ENCODE measurements around the gene DCHS2.

Gene DCHS2

DNA sequence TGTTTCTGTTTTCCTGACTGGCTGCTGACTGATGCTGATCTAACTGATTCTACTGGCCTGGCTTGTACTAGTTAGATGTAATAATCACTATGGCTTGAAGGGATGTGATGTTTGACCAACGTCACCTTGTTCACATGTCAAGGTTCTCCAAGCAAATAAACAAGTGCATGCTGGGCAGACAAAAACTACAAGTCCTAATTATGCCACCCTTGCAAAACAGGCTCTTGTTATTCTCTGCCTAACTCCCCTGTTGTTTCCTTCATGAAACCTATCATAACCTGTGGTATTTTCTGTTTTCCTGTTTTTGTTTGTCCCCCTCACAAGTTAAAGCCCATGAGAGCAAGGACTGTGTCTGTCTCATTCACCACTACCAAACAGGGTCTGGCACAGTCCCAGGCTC lies 146.2 kb downstream of the DCHS2 start:
- no peak overlapping the region for H3K9ac ChIP-seq (ENCODE audit: insufficient read length, low read depth)
- H3K4me1 ChIP-seq (ENCODE audit: insufficient read depth, insufficient read length): no peaks in the 10 kb centered on the region
- no peaks in the 10 kb centered on the region for H3K36me3 ChIP-seq (ENCODE audit: insufficient read depth, insufficient read length, low read length)
- no peaks in the 10 kb centered on the region for H3K27me3 ChIP-seq (ENCODE audit: insufficient read depth, insufficient read length)
- no peak overlapping the region for H3K4me3 ChIP-seq (ENCODE audit: insufficient read length, low read depth)
- no peaks in the 10 kb centered on the region for H3K9me3 ChIP-seq (ENCODE audit: insufficient read depth, low read length)
- TF ChIP-seq SUZ12 (IDR thresholded peaks at IDR 0.05; ENCODE audit: extremely low read depth, insufficient read depth, insufficient read length): no peak
- TF ChIP-seq ZNF274 (IDR thresholded peaks at IDR 0.05; ENCODE audit: low read depth, low read length): no peak
- no peak for TF ChIP-seq YY1 (IDR thresholded peaks at IDR 0.05; ENCODE audit: insufficient read depth, insufficient read length)
- no peak for DNase-seq (ENCODE audit: low read depth, low spot score)

DNA sequence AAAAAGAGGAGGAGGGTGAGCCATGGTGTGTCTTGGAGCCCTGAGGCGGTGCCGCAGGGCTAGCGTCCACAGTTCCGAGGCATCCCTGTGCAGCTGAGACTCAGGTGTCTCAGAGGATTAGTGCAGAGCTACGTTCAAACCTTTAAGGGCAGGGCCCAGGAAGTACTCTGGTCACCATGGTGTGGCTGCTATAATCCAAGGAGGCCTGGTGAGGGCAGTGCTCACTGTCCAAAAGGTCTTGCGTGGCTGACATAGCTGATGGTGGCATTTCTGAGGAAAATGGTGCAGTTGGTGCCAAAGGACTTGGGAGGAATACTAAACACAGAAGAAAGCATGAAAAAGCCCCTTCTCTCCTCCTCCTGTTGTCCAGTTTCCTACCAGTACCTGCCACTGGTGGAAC lies 146.9 kb downstream of the DCHS2 start:
- Histone ChIP-seq H3K9ac (ENCODE audit: insufficient read length, low read depth) (no peak overlapping the region), H3K9me3 (ENCODE audit: insufficient read depth, low read length) (no peaks in the 10 kb centered on the region), H3K27me3 (ENCODE audit: insufficient read depth, insufficient read length) (no peaks in the 10 kb centered on the region), H3K4me1 (ENCODE audit: insufficient read depth, insufficient read length) (no peaks in the 10 kb centered on the region), H3K4me3 (ENCODE audit: insufficient read length, low read depth) (no peak overlapping the region), H3K36me3 (ENCODE audit: insufficient read depth, insufficient read length, low read length) (no peaks in the 10 kb centered on the region)
- TF ChIP-seq YY1 (IDR thresholded peaks at IDR 0.05; ENCODE audit: insufficient read depth, insufficient read length) (no peak), SUZ12 (IDR thresholded peaks at IDR 0.05; ENCODE audit: extremely low read depth, insufficient read depth, insufficient read length) (no peak), ZNF274 (IDR thresholded peaks at IDR 0.05; ENCODE audit: low read depth, low read length) (no peak)
- DNase-seq (ENCODE audit: low read depth, low spot score): no peak

- H3K4me3 ChIP-seq (ENCODE audit: insufficient read length, low read depth): no peak overlapping the region
- no peaks in the 10 kb centered on the region for H3K4me1 ChIP-seq (ENCODE audit: insufficient read depth, insufficient read length)
- H3K36me3 ChIP-seq (ENCODE audit: insufficient read depth, insufficient read length, low read length): no peaks in the 10 kb centered on the region
- H3K9me3 ChIP-seq (ENCODE audit: insufficient read depth, low read length): no peaks in the 10 kb centered on the region
- DNase-seq (ENCODE audit: low read depth, low spot score): no peak
- H3K27me3 ChIP-seq (ENCODE audit: insufficient read depth, insufficient read length): no peaks in the 10 kb centered on the region
- TF ChIP-seq YY1 (IDR thresholded peaks at IDR 0.05; ENCODE audit: insufficient read depth, insufficient read length): no peak
- no peak for TF ChIP-seq ZNF274 (IDR thresholded peaks at IDR 0.05; ENCODE audit: low read depth, low read length)
- TF ChIP-seq SUZ12 (IDR thresholded peaks at IDR 0.05; ENCODE audit: extremely low read depth, insufficient read depth, insufficient read length): no peak
- no peak overlapping the region for H3K9ac ChIP-seq (ENCODE audit: insufficient read length, low read depth)
Observed at GRCh38 chr4:154343651-154344050, 147.9 kb downstream of the DCHS2 start.

- H3K4me3 ChIP-seq (ENCODE audit: insufficient read length, low read depth): no peak overlapping the region
- TF ChIP-seq ZNF274 (IDR thresholded peaks at IDR 0.05; ENCODE audit: low read depth, low read length): no peak
- no peak for TF ChIP-seq YY1 (IDR thresholded peaks at IDR 0.05; ENCODE audit: insufficient read depth, insufficient read length)
- no peak for TF ChIP-seq SUZ12 (IDR thresholded peaks at IDR 0.05; ENCODE audit: extremely low read depth, insufficient read depth, insufficient read length)
- DNase-seq (ENCODE audit: low read depth, low spot score): no peak
- no peak overlapping the region for H3K9ac ChIP-seq (ENCODE audit: insufficient read length, low read depth)
- H3K4me1 ChIP-seq (ENCODE audit: insufficient read depth, insufficient read length): no peaks in the 10 kb centered on the region
- H3K9me3 ChIP-seq (ENCODE audit: insufficient read depth, low read length): no peaks in the 10 kb centered on the region
- no peaks in the 10 kb centered on the region for H3K27me3 ChIP-seq (ENCODE audit: insufficient read depth, insufficient read length)
- H3K36me3 ChIP-seq (ENCODE audit: insufficient read depth, insufficient read length, low read length): no peaks in the 10 kb centered on the region
Observed at GRCh38 chr4:154341448-154341847, 150.2 kb downstream of the DCHS2 start.

DNA sequence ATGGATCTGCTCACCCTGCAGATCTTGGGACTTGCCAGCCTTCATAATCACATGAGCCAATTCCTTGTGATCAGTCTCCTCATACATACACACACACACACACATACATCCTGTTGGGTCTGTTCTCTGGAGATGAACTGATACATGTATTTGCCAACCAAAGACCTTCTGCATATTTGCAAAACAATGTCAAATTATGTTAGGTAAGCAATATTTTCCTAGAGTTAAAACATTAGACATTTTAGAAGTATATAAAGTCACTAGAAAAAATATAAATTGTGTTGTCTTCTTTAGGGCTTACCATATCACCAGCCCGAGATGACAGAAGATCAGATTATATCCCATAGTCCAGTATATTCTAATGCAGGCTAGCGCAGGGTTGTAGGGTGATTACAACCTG lies 156.0 kb downstream of the DCHS2 start:
- H3K9ac ChIP-seq (ENCODE audit: insufficient read length, low read depth): no peak overlapping the region
- no peaks in the 10 kb centered on the region for H3K36me3 ChIP-seq (ENCODE audit: insufficient read depth, insufficient read length, low read length)
- no peaks in the 10 kb centered on the region for H3K27me3 ChIP-seq (ENCODE audit: insufficient read depth, insufficient read length)
- TF ChIP-seq YY1 (IDR thresholded peaks at IDR 0.05; ENCODE audit: insufficient read depth, insufficient read length): no peak
- no peak for TF ChIP-seq SUZ12 (IDR thresholded peaks at IDR 0.05; ENCODE audit: extremely low read depth, insufficient read depth, insufficient read length)
- no peak for TF ChIP-seq ZNF274 (IDR thresholded peaks at IDR 0.05; ENCODE audit: low read depth, low read length)
- H3K4me1 ChIP-seq (ENCODE audit: insufficient read depth, insufficient read length): no peaks in the 10 kb centered on the region
- no peak overlapping the region for H3K4me3 ChIP-seq (ENCODE audit: insufficient read length, low read depth)
- no peaks in the 10 kb centered on the region for H3K9me3 ChIP-seq (ENCODE audit: insufficient read depth, low read length)
- no peak for DNase-seq (ENCODE audit: low read depth, low spot score)

GRCh38 chr4:154332681-154333421 lies 158.7 kb downstream of the DCHS2 start:
- H3K36me3 ChIP-seq (ENCODE audit: insufficient read depth, insufficient read length, low read length): no peaks in the 10 kb centered on the region
- H3K9ac ChIP-seq (ENCODE audit: insufficient read length, low read depth): no peak overlapping the region
- DNase-seq (ENCODE audit: low read depth, low spot score): no peak
- H3K4me3 ChIP-seq (ENCODE audit: insufficient read length, low read depth): peak overlapping the region; percentile 4
- no peaks in the 10 kb centered on the region for H3K27me3 ChIP-seq (ENCODE audit: insufficient read depth, insufficient read length)
- no peaks in the 10 kb centered on the region for H3K9me3 ChIP-seq (ENCODE audit: insufficient read depth, low read length)
- no peak for TF ChIP-seq SUZ12 (IDR thresholded peaks at IDR 0.05; ENCODE audit: extremely low read depth, insufficient read depth, insufficient read length)
- no peak for TF ChIP-seq YY1 (IDR thresholded peaks at IDR 0.05; ENCODE audit: insufficient read depth, insufficient read length)
- no peak for TF ChIP-seq ZNF274 (IDR thresholded peaks at IDR 0.05; ENCODE audit: low read depth, low read length)
- no peaks in the 10 kb centered on the region for H3K4me1 ChIP-seq (ENCODE audit: insufficient read depth, insufficient read length)

DNA sequence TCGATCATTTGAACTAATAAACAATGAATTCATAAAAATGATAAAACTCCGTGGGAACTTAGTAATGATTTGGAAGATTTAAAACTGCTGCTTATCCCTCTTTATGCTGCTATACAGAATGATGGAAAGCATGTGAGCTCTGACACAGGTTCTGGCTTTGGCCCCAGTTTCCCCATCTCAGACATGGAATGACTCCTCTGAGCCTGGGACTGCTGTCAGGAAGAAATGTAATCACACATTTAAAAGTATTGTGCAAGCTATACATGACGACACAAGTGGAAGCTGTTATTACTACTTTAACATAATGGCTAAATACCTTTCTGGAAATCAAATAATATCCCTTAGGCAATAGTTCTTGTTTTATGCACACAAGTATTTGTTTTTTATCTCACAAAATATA lies 161.7 kb downstream of the DCHS2 start:
- no peak overlapping the region for H3K4me3 ChIP-seq (ENCODE audit: insufficient read length, low read depth)
- no peak for TF ChIP-seq SUZ12 (IDR thresholded peaks at IDR 0.05; ENCODE audit: extremely low read depth, insufficient read depth, insufficient read length)
- TF ChIP-seq ZNF274 (IDR thresholded peaks at IDR 0.05; ENCODE audit: low read depth, low read length): no peak
- TF ChIP-seq YY1 (IDR thresholded peaks at IDR 0.05; ENCODE audit: insufficient read depth, insufficient read length): no peak

More for the DNA sequence above, 161.7 kb downstream of the DCHS2 start:
- no peaks in the 10 kb centered on the region for H3K36me3 ChIP-seq (ENCODE audit: insufficient read depth, insufficient read length, low read length)
- H3K4me1 ChIP-seq (ENCODE audit: insufficient read depth, insufficient read length): no peaks in the 10 kb centered on the region
- H3K9ac ChIP-seq (ENCODE audit: insufficient read length, low read depth): no peak overlapping the region
- H3K9me3 ChIP-seq (ENCODE audit: insufficient read depth, low read length): no peaks in the 10 kb centered on the region
- DNase-seq (ENCODE audit: low read depth, low spot score): no peak
- H3K27me3 ChIP-seq (ENCODE audit: insufficient read depth, insufficient read length): no peaks in the 10 kb centered on the region

Measured in NT2/D1 (cell line).